Left lung (tissue), 10 donors: ENCODE measurements around the gene SLC2A13. TPM values are rescaled to one million over a fixed set of nuclear protein-coding genes. Genes with fewer than 3 reads are reported as not detected.

ENCODE experiments used
- ATAC-seq: fragments of 200-7000 bp; cut with Tn5 transposase; one replicate; pipeline ENCODE4 v1.9.1; 2020; ENCODE audit warnings: moderate library complexity
- DNase-seq, 4 donors: peaks; one replicate each; pipeline ENCODE4 v3.0.0-alpha.2; 2013 to 2020
- H3K27ac ChIP-seq, 2 donors: fragments of 200-600 bp; sonication (generic) in 1 of 2; one replicate each; pipeline versions ENCODE4 v1.5.0 to v1.8.0; 2020 to 2021
- H3K27me3 ChIP-seq, 2 donors: fragments of 200-600 bp; sonication (generic) in 1 of 2; one replicate each; pipeline versions ENCODE4 v1.5.0 to v1.8.0; 2020 to 2021
- H3K36me3 ChIP-seq, 2 donors: fragments of 200-600 bp; sonication (generic) in 1 of 2; one replicate each; pipeline versions ENCODE4 v1.5.0 to v1.8.0; 2020 to 2021
- H3K4me1 ChIP-seq, 2 donors: fragments of 200-600 bp; one replicate each; pipeline ENCODE4 v1.8.0; 2021
- H3K4me3 ChIP-seq, 2 donors: fragments of 200-600 bp; sonication (generic) in 1 of 2; one replicate each; pipeline versions ENCODE4 v1.5.0 to v1.8.0; 2020 to 2021; ENCODE audit warnings: mild to moderate bottlenecking in 1 of 2
- H3K9me3 ChIP-seq, 2 donors: fragments of 200-600 bp; sonication (generic) in 1 of 2; one replicate each; pipeline versions ENCODE4 v1.5.0 to v1.8.0; 2020 to 2021
- intact Hi-C, 2 donors: fragments of 100-400 bp; cut with DNase I; formaldehyde crosslinking; loops; one replicate each; pipeline versions ENCODE4 v1.11.2 to v1.14.2; 2022
- polyA plus RNA-seq, 6 donors: library from polyadenylated mRNA; unstranded; fragments of 120-200 nt; gene quantifications; one replicate each; pipeline ENCODE4 v1.2.1, GENCODE V29; 2013; ENCODE audit not compliant: insufficient read length in 6 of 6
- total RNA-seq, 2 donors: library from RNA; stranded (reverse); fragmentation: NEBNext Ultra II Directional; extraction: Animal tissue kit (Norgen Biotek cat#: 25700); gene quantifications; one replicate each; pipeline ENCODE4 v1.2.1, GENCODE V29; 2021
- TF ChIP-seq, protein P1 (sequence below), 2 donors: fragments of 200-600 bp; sonication (generic) in 1 of 2; IDR thresholded peaks; one replicate each; pipeline versions ENCODE4 v1.5.0 to v1.8.0; 2021; ENCODE audit warnings: antibody characterized with exemption in 2 of 2
- donor health status: DM: no; HTN: yes; CAD: no.
- donor health status: DM: no; HTN: no; CAD: no.

Gene SLC2A13
- total and polyA plus RNA-seq, 8 donors = 5.8 to 14.6 (median 7.8) TPM

DNA sequence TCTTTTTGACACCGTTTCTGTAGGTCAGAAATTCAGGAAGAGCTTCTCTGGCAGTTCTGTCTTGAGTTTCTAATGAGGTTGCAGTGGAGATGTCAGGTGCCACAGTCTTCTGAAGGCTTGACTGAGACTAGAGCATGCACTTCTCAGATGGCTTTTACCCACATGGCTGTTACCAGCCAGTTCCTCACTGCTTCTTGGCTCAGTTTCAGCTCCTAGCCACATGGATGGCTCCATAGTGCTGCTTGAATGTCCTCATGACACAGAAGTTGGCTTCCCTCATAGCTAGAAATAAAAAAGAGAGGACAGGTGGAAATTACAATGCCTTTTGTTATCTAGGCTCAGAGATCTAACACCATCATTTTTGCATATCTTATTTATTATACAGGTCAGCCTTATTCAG lies 38.1 kb upstream of the SLC2A13 start:
- H3K4me3 ChIP-seq = no peak overlapping the region
- no peaks in the 10 kb centered on the region for H3K36me3 ChIP-seq
- DNase-seq (no peak), ATAC-seq (peak; percentile 55)
- H3K4me1 ChIP-seq = no peaks in the 10 kb centered on the region
- TF ChIP-seq, protein P1, sequence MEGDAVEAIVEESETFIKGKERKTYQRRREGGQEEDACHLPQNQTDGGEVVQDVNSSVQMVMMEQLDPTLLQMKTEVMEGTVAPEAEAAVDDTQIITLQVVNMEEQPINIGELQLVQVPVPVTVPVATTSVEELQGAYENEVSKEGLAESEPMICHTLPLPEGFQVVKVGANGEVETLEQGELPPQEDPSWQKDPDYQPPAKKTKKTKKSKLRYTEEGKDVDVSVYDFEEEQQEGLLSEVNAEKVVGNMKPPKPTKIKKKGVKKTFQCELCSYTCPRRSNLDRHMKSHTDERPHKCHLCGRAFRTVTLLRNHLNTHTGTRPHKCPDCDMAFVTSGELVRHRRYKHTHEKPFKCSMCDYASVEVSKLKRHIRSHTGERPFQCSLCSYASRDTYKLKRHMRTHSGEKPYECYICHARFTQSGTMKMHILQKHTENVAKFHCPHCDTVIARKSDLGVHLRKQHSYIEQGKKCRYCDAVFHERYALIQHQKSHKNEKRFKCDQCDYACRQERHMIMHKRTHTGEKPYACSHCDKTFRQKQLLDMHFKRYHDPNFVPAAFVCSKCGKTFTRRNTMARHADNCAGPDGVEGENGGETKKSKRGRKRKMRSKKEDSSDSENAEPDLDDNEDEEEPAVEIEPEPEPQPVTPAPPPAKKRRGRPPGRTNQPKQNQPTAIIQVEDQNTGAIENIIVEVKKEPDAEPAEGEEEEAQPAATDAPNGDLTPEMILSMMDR (IDR thresholded peaks at IDR 0.05) = no peak
- intact Hi-C loops = no loop called here
- no peaks in the 10 kb centered on the region for H3K27me3 ChIP-seq
- H3K9me3 ChIP-seq = no peaks in the 10 kb centered on the region
- H3K27ac ChIP-seq = no peak overlapping the region

DNA sequence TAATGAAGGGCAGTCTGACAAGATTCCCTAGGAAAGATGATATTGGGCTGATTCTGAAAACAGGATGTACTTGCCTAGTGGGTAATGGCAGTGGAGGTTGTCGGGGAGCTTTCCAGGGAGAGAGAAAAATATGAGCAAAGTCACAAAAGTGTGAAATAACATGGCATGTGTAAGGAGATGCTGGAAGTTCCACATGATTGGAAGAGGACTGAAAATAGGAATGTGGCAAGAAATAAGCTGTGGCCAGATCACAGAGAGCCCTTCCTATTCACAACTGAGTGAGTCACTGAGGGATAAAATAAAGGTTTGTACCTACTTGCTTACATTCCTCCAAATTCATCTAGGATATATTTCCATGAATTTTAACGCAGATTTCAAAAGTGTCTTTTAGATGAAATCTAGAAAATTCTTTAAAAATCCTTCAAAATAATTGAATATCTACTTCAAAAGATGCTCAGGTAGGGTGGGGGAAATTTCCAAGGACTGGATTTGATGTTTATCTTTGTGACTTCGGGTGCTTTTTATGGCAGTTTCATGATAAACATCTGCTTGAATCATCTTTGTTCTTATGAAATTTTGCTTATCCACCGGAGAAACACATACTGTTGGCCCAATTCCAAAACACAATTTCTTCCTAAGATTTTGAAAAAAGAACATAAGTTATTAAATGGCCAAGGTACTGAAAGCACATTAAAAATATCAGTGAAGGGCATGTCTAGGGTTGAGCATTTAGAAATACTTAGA lies 36.3 kb upstream of the SLC2A13 start:
- intact Hi-C loops = no loop called here
- TF ChIP-seq, protein P1 (IDR thresholded peaks at IDR 0.05) = no peak

DNA sequence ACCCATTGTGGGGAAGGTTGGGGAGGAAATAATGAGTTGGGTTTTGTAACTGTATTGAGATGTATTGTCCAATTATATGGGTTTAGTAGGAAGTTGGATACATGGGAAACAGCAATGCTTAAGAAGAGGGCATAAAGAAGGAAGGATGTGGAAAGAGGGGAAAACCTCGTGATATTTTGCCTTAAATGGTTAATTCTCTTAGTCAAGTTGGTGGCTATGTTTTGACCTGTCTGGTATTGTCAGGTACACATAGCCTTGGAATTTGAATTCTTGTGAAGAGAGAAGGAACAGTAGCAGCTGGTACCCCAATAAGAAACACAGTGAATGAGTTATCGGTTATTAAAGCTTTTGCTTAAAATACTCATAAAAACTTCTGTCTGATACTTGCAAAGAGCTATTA lies 32.6 kb upstream of the SLC2A13 start:
- intact Hi-C loops = no loop called here
- no peaks in the 10 kb centered on the region for H3K27me3 ChIP-seq
- no peak overlapping the region for H3K27ac ChIP-seq
- ATAC-seq (no peak), DNase-seq (no peak)
- H3K36me3 ChIP-seq = no peaks in the 10 kb centered on the region
- H3K4me3 ChIP-seq = no peak overlapping the region
- TF ChIP-seq, protein P1 (IDR thresholded peaks at IDR 0.05) = no peak
- H3K9me3 ChIP-seq = no peaks in the 10 kb centered on the region
- H3K4me1 ChIP-seq = peaks cover 0 to 12% of the 10 kb centered on the region in 2 donors

More for the DNA sequence above, 36.3 kb upstream of the SLC2A13 start:
- no peak for DNase-seq
- peaks cover 0 to 7% of the 10 kb centered on the region in 2 donors for H3K4me1 ChIP-seq
- H3K27me3 ChIP-seq = no peaks in the 10 kb centered on the region
- no peak overlapping the region for H3K27ac ChIP-seq
- H3K9me3 ChIP-seq = no peaks in the 10 kb centered on the region
- ATAC-seq = no peak
- no peaks in the 10 kb centered on the region for H3K36me3 ChIP-seq
- H3K4me3 ChIP-seq = no peak overlapping the region

DNA sequence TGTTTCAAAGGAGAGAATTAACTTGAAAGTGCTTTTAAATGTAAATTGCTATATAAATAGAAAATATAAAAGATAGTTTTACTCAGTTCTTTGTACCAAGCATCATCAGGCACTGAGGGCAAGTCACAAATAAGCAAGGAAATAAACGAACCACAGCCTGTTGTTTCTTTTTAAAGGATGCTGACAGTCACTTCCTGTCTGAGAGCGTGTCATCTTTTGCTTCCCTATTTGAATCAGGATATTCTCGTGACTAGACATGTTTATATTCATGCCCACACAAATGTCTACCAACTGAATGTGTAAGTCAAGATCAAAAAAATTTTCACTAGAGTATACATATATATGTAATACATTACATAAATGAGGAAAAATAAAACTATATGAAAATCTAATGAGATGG lies 31.4 kb upstream of the SLC2A13 start:
- Histone ChIP-seq H3K27me3 (no peaks in the 10 kb centered on the region), H3K9me3 (no peaks in the 10 kb centered on the region), H3K4me3 (no peak overlapping the region), H3K4me1 (peaks cover 0 to 12% of the 10 kb centered on the region in 2 donors), H3K27ac (peak overlapping the region in 1 of 2 donors; percentile 30), H3K36me3 (no peaks in the 10 kb centered on the region)
- DNase-seq = no peak
- intact Hi-C loops = no loop called here
- TF ChIP-seq, protein P1 (IDR thresholded peaks at IDR 0.05) = no peak
- ATAC-seq = peak; percentile 44

DNA sequence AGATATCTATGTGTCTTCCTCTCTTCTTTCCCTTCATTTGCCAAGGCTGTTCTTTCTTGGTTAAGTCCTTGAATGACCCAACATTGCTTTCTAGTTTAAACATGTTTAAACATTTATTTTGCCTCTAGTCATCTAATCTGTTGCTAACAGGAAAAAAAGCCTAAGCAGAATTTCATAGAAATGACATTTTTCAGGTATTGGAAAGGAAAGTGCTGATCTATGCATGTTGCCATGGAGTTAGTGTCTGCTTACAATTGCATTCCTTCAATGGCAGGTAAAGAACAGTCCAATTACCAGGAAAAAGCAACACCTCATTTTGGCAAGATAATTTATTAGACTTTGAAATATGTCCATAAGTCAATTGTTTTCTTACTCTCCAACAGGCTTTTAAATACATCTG lies 21.5 kb upstream of the SLC2A13 start:
- TF ChIP-seq, protein P1 (IDR thresholded peaks at IDR 0.05) = no peak
- no peak for DNase-seq

More for the DNA sequence above, 21.5 kb upstream of the SLC2A13 start:
- Histone ChIP-seq H3K27me3 (no peaks in the 10 kb centered on the region), H3K36me3 (no peaks in the 10 kb centered on the region), H3K27ac (no peak overlapping the region), H3K9me3 (no peaks in the 10 kb centered on the region), H3K4me3 (no peak overlapping the region), H3K4me1 (no peaks in the 10 kb centered on the region)
- ATAC-seq = no peak
- intact Hi-C loops = no loop called here
